Measurements from ENCODE around the gene ST6GALNAC2.
"Not testable (repeated sequence)": the region's sequence is repeated elsewhere in the genome, so short reads cannot be mapped to it uniquely, and the experiment has no call there.

Gene ST6GALNAC2

DNA sequence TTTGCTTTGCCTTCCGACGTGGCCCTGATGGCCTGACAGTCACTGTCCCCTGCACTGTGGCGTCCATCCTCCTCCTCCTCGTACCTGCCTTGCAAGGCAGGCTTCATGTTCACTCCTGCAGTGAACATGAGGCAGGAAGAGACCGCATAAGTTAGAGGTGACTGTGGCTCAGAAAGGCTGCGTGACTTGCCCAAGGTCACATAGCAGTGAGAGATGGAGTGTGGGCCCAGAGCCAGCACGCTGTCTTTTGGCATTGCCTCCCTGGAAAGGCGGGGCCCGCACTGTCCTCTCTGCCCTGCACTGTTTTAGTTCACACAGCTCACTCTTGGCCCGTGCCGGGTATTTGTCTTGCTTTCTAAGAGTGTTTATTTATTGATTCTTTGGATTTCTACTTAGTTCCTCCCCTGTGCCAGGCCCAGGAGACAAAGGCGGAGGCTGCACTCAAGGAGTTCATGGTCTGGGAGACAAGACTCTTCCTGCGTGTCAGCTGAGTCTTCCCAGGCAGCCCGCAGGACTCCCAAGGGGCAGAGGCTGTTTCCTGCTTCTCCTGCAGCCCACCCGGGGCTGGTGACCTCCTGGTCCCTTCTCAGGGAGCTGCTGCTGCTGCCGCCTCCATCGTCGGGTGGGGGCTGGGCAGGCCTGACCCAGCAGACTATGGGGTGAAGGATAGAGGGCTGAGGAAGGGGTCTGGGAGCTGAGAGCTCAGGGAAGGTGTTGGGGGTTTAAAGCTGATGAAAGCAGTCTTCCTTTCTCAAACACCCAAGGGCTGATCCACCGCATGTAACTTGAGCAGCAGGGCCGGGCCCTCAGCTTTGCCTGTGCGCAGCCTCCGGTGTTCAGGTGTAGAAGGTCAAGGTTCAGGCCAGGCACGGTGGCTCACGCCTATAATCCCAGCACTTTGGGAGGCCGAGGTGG lies 60.8 kb downstream of the ST6GALNAC2 start:
- DNase-seq, result no peak

DNA sequence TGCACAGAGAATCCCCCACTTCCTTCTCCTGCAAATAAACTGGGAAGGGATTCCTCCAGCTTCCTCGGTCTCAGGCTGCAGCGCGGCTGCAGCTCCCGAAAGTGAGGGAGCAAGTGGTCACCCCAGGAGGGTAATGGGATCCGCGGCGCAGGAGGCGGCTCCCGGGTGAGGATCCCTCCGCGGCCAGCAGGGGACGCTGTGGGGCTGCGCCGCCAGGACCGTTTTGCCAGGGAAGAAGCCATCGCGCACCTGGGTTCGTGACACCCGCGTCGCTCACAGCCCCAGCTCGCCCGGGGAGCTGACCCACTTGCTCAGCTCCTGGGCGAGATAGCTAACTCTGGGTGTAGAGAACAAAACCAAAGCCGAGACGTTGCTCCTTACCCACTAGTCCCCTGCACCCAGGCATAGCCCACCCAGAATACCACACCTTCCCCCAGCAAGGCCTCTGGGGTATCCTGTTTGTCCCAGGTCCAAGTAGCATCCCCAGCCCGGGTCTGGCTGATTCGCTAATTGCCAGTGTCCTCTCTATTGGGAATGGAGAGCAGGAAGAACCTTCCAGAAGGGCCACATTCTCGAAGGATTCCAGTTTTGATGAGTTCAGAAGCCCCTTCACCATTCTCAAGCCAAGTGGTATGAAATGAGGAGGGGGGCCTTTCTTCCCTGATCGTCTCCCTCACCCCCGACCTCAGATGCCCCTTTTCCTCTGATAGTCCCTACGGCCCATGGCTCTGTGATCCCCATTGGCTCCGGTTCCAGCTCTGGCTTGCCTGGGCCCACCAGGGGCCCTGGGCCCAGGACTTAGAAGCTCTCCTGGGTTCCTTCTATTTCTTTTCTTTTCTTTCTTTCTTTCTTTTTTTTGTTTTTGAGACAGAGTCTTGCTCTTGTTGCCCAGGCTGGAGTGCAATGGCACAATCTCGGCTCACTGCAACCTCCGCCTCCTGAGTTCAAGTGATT lies 62.3 kb downstream of the ST6GALNAC2 start:
- DNase-seq, result peak; percentile 78

DNA sequence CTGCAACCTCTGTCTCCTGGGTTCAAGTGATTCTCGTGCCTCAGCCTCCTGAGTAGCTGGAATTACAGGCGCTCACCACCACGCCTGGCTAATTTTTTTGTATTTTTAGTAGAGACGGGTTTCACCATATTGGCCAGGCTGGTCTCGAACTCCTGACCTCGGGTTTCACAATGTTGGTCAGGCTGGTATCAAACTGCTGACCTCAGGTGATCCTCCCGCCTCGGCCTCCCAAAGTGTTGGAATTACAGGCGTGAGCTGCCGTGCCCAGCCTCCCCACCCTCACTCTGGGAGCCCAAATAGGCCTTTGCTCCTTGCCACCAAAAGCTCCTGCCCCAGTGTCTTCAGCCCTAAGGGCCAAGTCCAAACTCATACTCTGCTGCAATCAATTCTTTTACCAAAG lies 64.0 kb downstream of the ST6GALNAC2 start:
- DNase-seq, result not testable (repeated sequence)

DNA sequence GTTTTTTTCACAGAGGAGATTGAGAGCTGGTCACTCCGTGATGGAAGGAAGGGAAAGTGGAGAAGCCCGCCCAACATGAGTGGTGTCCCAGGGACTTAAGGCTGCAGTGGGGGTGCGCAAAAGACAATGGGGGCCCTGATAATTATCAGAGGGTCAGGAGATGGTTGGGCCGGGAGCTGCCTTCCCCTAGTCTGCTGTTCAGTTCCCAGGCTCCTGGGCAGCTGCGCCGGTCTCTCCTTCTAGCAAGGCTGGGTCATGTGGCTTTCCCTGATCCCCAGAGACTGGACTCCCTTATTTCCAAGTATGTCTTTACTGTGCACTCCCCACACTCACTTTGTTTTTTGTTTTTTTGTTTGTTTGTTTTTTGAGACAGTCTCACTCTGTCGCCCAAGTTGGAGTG lies 64.4 kb downstream of the ST6GALNAC2 start:
- no peak for DNase-seq

DNA sequence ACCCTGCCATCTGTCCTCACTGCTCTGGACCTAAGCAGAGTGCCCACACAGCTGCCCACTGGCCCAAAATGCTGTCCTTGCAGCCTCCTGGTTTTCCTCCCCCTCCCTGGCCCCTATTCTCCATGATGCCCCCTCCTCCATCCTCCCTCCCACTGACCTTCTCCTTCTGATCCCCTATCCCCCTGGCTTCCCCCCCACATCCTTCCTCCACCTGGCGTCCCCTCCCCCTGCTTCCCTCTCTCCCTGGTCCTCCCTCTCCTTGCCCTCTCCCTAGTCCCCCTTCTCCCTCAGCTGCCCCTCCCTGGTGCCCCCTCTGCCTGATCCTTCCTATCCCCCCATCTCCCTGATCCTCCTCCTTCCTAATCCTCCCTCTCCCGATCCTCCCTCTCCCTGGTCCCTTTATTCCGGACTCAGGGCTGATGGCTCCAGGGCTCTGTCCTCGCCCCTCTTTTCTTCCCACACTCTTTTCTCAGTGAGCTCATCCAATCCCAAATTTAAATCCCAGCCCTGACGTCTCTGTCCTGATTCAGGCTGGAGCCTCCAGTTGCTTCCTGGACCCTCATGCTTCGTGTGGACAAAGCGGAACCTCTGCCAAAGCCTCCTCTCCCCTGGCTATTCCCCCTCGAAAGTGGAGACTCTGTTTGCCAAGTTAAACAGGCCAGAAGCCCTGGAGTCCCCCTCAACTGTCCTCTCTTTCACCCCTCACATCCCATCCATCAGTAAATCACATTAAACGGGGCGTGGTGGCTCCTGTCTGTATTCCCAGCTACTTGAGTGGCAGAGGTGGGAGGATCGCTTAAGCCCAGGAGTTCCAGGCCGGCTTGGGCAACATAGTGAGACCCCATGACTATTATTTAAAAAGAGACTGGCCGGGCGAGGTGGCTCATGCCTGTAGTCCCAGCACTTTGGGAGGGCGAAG lies 66.4 kb downstream of the ST6GALNAC2 start:
- DNase-seq, result no peak

DNA sequence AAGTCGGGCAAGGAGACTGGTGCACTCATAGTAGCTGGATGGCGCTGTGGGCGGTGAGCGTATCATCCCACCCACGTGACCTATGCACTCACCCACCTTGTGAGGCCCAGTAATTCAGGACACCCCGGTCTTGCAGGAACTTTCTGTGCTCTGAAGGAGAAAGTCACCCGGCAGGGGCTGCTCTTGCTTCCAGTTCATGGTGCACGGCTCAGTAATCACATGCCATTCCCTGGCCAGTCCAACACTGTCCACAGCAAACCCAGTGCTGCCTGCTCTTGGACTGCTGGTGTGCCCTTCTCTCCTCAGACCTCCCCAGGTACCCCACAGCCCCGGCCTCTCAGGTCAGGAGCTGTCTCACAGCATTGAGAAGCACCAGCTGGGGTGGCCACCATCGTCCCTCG lies 68.0 kb downstream of the ST6GALNAC2 start:
- DNase-seq, result no peak

All from stimulated activated CD4-positive, alpha-beta T cell treated with anti-CD3 and anti-CD28 coated beads, Interleukin-12 subunit alpha, Interleukin-12 subunit beta, amount 100 ng/mL, for 4 hours (primary cell).